Measurements from ENCODE around the gene PPP1R36. TPM values are rescaled to one million over a fixed set of nuclear protein-coding genes. Genes with fewer than 3 reads are reported as not detected.
A peak's percentile ranks its signal among the peaks of the same experiment; 100 is the strongest.
"Not testable (repeated sequence)": the region's sequence is repeated elsewhere in the genome, so short reads cannot be mapped to it uniquely, and the experiment has no call there.

Gene PPP1R36
- total and polyA plus RNA-seq, 11 donors: 0.11 to 1.0 (median 0.46) TPM; not detected in 5

- TF ChIP-seq POLR2A (IDR thresholded peaks at IDR 0.05) (no peak), CTCF (IDR thresholded peaks at IDR 0.05) (no peak)
- Histone ChIP-seq H3K4me3 (no peak overlapping the region), H3K36me3 (no peaks in the 10 kb centered on the region), H3K27me3 (no peaks in the 10 kb centered on the region), H3K4me1 (peaks cover 0 to 24% (median 6%) of the 10 kb centered on the region in 12 donors), H3K27ac (peak overlapping the region in 4 of 12 donors; percentile 3 to 59 (median 35)), H3K9me3 (no peaks in the 10 kb centered on the region)
- WGBS, 4 donors: 39 to 47% (median 43%) methylated on average over 7 of the region's 7 CpGs
- peak in 3 of 4 donors; percentile 50 to 68 (median 51) for ATAC-seq
- peak in 1 of 5 donors; percentile 36 for DNase-seq
- intact Hi-C loops (cut with DNase I): loop anchor here in 2 of 10 donors (5.0 to 10.0 kb wide), 2 partner anchors 48 to 50 kb away; no protein-coding TSS in a partner anchor
Observed at GRCh38 chr14:64614805-64615391, 65.1 kb downstream of the PPP1R36 start.

- 88 to 94% (median 93%) methylated on average over 8 of the region's 8 CpGs for WGBS, 4 donors
- intact Hi-C loops (cut with DNase I): loop anchor here in 1 of 10 donors (10.0 kb wide), 1 partner anchor 53 kb away; no protein-coding TSS in a partner anchor
- DNase-seq, H3K4me3 ChIP-seq, H3K27ac ChIP-seq, H3K9me3 ChIP-seq, ATAC-seq, H3K36me3 ChIP-seq, H3K27me3 ChIP-seq: not testable (repeated sequence)
- H3K4me1 ChIP-seq: peaks cover 0 to 12% (median 0%) of the 10 kb centered on the region in 12 donors
Observed at GRCh38 chr14:64617872-64618408, 68.2 kb downstream of the PPP1R36 start.

- TF ChIP-seq CTCF (IDR thresholded peaks at IDR 0.05) (no peak), POLR2A (IDR thresholded peaks at IDR 0.05) (no peak)
- Histone ChIP-seq H3K27ac (no peak overlapping the region), H3K4me1 (peaks cover 0 to 6% (median 0%) of the 10 kb centered on the region in 12 donors), H3K36me3 (no peaks in the 10 kb centered on the region), H3K9me3 (no peaks in the 10 kb centered on the region), H3K4me3 (no peak overlapping the region), H3K27me3 (no peaks in the 10 kb centered on the region)
- ATAC-seq: no peak
- 92 to 99% (median 98%) methylated on average over 1 of the region's 1 CpG for WGBS, 4 donors
- DNase-seq: no peak
- intact Hi-C loops (cut with DNase I): no loop called here
Observed at GRCh38 chr14:64620910-64621309, 71.1 kb downstream of the PPP1R36 start.

- WGBS, 4 donors: 81 to 91% (median 86%) methylated on average over 7 of the region's 7 CpGs
Observed at GRCh38 chr14:64623554-64624165, 73.9 kb downstream of the PPP1R36 start.

More at GRCh38 chr14:64623554-64624165, 73.9 kb downstream of the PPP1R36 start:
- Histone ChIP-seq H3K27ac (no peak overlapping the region), H3K36me3 (no peaks in the 10 kb centered on the region), H3K4me1 (peaks cover 0 to 6% (median 0%) of the 10 kb centered on the region in 12 donors), H3K9me3 (no peaks in the 10 kb centered on the region), H3K4me3 (no peak overlapping the region), H3K27me3 (no peaks in the 10 kb centered on the region)
- ATAC-seq (no peak), DNase-seq (no peak)
- TF ChIP-seq CTCF (IDR thresholded peaks at IDR 0.05): no peak
- no peak for TF ChIP-seq POLR2A (IDR thresholded peaks at IDR 0.05)
- intact Hi-C loops (cut with DNase I): no loop called here

All from heart left ventricle (tissue), 16 donors.